ENCODE data around the gene PLXNA2.

Gene PLXNA2

DNA sequence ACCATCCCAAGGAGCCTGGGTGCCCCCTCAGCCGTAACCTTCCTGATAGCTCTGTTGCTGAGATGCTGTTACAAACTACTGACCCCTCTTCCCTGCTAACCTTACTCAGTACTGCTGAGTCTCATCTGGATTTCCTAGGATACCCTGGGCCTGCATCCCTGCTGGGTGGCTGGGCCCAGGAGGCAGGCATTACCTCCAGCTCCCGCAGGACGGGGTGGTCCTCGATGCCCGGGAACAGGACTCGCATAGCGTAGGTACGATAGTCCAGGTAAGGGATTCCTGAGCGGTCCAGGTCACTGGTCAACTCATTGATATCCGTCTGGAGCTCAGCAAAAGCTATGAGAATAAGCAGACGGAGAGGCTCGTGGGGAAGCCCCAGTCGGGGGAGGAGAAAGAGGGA lies 201.3 kb downstream of the PLXNA2 start:
- no peak for DNase-seq (ENCODE audit: low read depth)

DNA sequence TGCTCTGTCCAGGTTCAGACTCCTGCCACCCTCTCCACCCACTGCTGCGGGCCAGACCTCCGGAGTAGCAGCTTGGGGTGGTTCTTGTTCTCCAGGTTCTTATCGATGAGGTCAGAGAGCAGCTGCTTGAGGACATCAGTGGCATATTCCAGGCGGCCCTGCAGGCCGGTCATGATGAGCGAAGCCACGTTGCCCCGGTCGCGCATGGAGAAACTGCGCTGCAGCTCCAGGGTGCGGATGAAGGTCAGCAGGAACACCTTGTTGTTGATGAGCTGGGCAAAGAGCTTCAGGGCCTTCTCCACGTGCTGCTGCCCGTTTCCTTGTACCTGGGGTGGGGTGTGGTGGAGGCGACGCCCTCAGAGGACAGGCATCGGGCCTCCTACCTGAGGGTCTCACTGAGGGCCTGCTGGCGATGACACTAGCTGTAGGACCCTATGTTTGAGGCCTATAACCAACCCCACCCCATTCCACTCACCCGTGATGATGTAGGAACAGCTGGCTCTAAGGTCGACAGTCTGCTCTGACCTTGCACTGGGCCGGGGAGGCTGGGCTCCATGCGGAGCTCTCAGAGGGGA lies 202.1 kb downstream of the PLXNA2 start:
- DNase-seq (ENCODE audit: low read depth), result no peak

DNA sequence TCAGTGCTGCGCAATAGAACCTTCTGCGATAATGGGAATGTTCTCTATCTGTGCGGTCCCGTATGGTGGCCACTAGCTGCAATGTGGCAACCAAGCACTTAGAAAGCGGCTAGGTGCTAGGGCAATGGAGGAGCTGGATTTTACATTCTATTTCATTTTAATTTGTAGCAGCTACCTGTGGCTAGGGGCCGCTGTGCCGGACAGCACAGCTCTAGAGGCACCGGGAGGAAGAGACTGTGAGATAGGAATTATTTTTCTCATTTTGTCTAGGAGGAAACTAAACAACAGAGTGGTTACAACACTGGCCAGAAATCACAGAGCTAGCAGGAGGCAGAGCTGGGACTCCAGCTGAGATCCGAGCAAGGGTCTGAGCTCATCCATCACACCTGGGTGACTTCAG lies 202.7 kb downstream of the PLXNA2 start:
- DNase-seq (ENCODE audit: low read depth), result no peak

DNA sequence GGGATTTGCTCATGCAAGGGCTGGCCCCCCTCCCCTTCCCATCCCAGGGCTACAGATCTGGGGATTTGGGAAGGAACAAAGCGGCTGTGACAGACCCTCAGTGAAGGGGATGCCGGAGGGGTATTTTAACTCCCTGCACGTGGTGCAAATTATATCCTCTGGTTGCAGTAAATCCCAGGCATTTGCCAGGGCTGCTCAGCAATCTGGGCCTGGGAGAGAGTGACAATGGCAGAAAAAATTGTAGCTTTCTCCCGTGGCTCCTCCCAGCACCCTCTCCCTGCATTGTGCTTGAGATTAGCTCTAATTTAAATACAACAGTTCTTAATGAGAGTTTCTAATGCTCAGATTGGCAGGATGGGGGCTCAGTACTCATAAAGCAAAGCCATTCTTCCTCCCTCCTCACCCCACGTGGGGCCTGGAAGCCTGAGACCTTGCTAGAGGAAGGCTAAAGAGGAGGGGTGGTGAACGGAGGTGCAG lies 203.3 kb downstream of the PLXNA2 start:
- DNase-seq (ENCODE audit: low read depth), result no peak

DNA sequence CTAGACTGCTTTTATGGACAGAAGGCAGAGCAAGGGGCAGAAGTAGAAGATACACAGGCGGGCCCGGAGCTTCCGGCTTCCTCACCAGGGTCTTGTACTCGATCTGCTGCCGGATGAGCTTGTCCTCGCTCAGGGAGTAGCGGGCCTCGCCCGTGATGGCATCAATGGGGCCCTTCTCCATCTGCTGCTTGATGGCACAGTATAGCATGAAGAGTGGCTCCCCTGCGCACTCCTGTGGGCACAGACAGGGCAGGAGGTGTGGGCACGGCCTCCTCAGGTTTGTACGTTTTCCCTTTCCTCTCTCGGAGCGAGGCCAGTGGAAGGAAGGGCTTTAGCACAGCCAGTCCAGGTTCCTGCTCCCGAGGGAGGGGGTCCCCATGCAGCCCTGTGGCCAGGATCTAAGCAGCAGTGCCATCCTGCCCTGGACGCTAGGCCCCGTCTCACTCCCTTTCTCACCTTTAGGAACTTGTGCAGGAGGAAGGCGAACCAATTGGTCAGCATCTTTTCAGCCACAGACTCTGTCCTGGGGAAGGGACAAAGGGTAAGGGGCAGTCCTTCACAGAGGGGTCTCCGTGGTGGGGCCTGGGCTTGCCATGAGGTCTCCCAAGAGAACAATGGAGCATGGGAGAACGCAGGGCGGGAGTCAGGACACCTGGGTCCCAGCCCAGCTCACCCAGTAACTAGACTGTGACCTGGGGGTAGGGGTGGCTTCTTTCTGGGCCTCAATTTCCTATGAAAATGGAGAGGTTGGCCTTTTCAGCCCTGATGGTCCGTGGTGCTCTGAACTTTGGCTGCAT lies 204.4 kb downstream of the PLXNA2 start:
- no peak for DNase-seq (ENCODE audit: low read depth)

DNA sequence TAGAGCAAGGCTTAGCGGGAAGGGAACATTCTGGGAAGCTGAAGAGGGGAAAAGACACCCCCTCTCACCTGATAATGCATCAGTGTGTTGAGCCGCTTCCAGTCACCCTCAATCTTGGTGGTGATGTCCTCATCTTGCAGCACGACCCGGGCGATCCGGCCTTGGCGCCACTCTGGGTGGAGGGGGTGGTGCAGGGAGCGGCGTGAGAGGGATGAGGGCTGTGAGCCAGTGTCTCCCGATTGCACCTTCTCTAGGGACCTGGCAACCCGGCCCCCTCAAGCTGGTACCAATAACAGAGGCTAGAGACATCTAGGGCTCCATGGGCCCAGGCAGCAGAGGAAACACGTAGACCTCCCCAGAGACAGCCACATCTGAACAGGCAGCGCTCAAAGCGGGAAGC lies 205.9 kb downstream of the PLXNA2 start:
- DNase-seq (ENCODE audit: low read depth), result no peak

DNA sequence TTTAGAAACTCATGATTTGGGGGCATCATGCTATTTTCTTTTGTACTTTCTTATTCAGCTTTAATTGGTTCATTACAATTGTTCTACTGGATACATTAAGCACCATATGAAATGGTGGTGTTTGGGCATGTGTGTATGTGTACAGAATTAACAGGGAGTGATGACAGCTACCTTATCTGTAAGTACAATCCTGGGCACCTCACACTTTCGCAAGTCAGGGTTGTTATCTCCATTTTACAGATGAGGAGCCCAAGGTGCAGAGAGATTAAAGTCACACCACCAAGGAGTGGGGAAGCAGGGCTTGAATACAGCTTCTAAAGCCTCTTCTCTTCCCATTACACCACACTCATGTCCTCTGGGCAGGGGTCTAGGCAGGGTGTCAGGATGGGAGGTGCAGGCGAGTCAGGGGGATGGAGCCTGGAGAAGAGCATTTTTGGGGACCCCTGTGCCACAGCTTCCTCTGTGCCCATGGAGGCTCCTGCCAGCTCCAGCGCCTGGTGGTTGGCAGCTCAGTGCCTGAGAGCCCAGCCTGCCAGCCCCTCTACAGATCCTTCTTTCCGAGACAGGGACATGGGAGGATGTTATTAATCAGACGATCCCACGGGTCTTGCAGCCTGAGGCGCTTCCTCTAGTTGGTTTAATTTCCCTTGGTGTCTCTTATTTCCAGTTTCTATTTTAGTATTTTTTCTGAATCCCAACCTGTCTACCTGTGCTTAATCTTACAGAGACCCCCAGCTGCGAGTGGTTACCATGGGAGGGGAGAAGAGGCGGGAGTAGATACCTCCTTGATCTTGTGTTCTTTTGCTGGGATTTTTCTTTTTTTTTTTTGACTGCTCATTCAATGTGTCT lies 207.0 kb downstream of the PLXNA2 start:
- no peak for DNase-seq (ENCODE audit: low read depth)

DNA sequence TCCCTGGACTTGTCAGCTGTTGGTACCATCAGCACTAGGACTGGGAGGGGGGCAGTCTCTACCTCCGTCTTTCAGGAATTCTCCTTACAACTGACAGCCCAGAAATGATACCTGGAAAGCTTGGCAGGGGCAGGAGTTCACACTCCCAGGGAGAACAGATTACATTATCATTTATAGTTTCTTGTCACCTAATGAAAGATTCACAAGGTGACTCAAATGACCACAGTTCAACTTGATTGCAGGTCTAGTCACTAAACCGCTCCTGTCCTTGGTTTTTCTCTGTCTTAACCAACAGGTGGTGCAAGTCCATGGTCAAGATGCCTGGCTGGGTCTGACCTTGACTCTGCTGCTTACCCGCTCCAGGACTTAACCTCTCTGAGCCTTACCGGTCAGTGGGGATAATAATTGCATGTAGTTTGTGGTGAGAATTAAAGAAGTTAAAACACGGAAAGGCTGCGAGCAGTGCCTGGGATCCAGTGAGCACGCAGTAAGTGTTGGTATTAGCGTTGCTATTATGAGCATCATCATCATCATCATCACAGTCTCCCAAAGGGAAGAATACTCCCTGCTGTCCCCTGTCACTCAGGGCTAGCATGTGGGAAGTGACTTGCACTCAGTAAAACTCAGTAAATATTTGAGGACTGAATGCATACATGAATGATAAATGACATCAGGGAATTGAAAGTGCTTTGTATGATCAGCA lies 207.9 kb downstream of the PLXNA2 start:
- no peak for DNase-seq (ENCODE audit: low read depth)

DNA sequence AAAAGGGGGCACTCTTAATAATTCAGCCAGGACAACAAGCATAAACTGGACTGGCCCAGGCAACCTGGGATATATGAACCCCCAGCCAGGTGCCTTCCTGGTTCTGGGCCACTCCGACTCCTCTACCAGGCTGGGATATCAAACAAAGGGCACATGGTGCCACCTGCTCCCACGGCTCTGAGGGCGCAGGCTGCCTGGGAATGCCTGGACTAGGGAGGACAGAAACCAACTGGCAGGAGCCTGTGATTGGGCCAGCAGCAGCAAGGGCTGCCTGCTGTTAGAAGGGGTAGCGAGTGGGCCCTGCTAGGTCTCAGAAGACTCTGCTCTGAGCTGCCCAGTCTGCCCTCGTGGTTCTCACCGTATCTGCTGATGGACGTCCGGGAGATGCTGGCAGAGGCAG lies 210.0 kb downstream of the PLXNA2 start:
- DNase-seq (ENCODE audit: low read depth), result no peak

GRCh38 chr1:208033236-208033635 lies 210.9 kb downstream of the PLXNA2 start:
- no peak for DNase-seq (ENCODE audit: low read depth)

DNA sequence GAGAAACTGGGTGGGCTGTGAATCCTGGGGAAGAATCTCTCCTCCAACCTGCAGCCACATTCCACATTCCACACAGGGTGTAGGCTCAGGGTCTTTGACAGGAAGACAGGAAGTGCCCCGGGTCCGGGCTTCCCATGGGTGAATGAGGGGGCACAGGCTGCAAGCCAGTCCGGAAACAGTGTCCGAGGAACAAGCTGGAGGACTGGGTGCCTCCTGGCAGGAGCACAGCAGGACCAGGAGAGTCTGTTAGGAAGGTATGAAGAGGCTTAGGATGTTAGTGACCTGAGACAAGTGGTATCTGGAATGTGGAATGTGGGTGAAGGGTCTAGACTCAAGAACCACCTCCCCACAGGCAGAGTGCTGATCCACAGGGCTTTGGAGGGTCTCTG lies 212.3 kb downstream of the PLXNA2 start:
- DNase-seq (ENCODE audit: low read depth), result no peak

- DNase-seq (ENCODE audit: low read depth), result no peak
Measured at GRCh38 chr1:208031316-208031931, 212.8 kb downstream of the PLXNA2 start.

DNA sequence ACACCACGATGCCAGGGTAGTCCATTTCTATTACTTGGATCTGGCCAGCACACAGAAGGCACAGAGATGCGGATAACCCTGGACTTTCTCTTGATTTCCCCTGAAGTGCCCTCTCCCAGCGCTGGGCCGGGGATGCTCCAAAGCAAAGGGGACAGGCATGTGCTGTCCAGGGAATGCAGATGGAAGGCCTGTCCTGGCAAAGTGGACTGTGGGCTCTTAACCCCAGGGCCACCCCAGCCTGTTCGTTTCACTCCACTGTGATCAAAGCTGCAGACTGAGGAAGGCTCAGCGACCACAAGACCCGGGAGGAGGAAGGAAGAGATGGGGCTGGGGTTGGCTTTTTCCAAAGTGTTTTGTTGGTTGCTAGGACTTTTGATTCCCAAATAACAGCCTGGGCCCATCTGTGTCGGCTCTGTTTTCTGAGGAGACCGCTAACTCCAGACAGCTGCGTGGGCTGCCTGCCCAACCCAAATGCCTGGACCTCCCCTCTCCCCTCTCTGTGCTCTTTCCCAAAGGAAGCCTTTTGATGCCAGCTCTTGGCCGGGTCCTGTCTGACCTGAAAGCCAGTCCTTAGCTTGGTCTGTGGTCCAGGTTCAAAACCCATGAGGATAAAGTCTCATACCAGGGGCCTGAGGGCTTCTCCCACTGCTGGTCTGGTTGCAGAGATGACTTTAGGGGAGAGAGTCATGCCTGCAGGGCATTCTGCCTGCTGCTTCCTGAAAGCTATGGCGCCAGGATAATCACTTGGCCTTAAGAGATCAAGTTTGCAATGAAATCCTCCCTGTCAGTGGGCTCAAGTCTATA lies 213.7 kb downstream of the PLXNA2 start:
- no peak for DNase-seq (ENCODE audit: low read depth)

DNA sequence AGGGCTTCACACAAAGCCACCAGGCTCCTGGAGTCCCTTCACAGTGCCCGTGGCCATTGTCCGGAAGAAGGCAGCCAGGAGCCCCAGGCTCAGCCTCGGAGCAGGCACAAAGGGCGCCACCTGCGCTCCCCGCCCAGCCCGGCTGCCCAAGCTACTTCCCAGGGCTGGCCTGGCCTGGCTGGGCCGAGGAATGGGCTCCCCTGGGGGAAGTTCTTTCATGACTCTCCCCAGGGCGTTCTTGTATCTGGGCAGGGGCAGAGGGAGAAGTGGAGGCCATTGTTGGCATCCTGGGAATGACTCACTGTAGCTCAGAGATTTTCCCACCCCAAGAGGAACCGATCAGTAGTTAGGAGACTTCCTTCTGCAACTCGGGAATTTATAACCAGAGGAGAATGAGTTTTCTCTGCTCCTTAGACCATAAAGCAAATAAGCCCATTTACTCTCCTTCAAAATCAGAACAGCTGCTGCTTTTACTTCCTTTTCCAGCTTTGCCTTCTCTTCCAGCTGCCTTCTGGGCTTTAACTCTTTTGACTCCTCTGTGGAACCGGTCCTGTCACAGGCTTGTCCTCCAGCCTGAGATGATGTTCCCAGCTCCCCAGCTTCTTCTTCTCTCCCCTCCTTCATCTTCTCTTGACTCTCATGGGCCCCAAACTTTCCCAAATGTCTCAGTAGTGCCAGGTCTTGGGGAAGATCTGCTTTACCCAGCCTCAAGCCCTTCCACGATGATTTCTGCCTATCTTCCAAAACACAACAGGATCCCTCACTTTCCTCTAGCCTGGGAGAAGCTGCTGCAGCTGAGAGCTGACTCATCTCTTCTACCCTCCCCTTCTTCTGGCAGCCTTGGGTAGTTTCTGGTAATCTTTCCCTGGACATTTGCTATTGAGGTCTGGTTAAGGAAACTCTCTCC lies 214.6 kb downstream of the PLXNA2 start:
- DNase-seq (ENCODE audit: low read depth), result no peak

GRCh38 chr1:208028526-208028925 lies 215.7 kb downstream of the PLXNA2 start:
- no peak for DNase-seq (ENCODE audit: low read depth)

- no peak for DNase-seq (ENCODE audit: low read depth)
Measured at GRCh38 chr1:208027861-208028260, 216.3 kb downstream of the PLXNA2 start.

- DNase-seq (ENCODE audit: low read depth), result no peak
Measured at GRCh38 chr1:208026880-208027438, 217.2 kb downstream of the PLXNA2 start.

DNA sequence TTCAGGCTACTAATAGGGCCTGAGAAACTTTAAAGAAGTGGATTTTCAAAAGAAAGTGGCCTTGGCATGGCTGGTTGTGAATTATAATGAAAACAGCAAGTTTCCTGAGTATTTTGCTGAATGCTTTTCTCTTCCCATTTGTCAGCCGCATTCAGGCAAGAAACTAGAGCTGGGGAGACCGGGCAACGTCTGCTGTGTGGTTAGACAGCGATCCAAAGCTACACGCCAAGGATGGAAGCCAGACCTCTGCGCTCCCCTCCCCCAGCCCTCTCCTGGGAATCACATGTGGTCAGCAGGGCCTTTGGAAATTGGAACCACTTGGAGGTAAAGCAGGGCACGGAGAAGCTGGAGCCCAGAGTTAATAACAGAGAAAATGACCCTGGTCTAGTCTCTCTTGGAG lies 219.2 kb downstream of the PLXNA2 start:
- DNase-seq (ENCODE audit: low read depth), result no peak

- DNase-seq (ENCODE audit: low read depth), result no peak
Measured at GRCh38 chr1:208024406-208024805, 219.8 kb downstream of the PLXNA2 start.

- no peak for DNase-seq (ENCODE audit: low read depth)
Measured at GRCh38 chr1:208019257-208019656, 224.9 kb downstream of the PLXNA2 start.

Measured in stimulated activated CD8-positive, alpha-beta memory T cell treated with anti-CD3 and anti-CD28 coated beads, Interleukin-12 subunit alpha, Interleukin-12 subunit beta, amount 100 ng/mL, for 4 hours (primary cell).